Dendritic cell treated with granulocyte-macrophage colony-stimulating factor and Interleukin-4, amounts not matched to agents 40 ng/mL and 50 ng/mL, for 4 days (primary cell): ENCODE results near the gene RAB5IF.
A peak's percentile ranks its signal among the peaks of the same experiment; 100 is the strongest.
"Not testable (repeated sequence)": the region's sequence is repeated elsewhere in the genome, so short reads cannot be mapped to it uniquely, and the experiment has no call there.

ENCODE experiments used
- H3K27ac Mint-ChIP-seq: one replicate; pipeline ENCODE4 v1.8.0; 2022; ENCODE audit warnings: mild to moderate bottlenecking, mixed read lengths
- H3K27me3 Mint-ChIP-seq: one replicate; pipeline ENCODE4 v1.8.0; 2022; ENCODE audit warnings: mild to moderate bottlenecking, mixed read lengths
- H3K36me3 Mint-ChIP-seq: one replicate; pipeline ENCODE4 v1.8.0; 2022; ENCODE audit warnings: low read depth, mixed read lengths
- H3K4me1 Mint-ChIP-seq: one replicate; pipeline ENCODE4 v1.8.0; 2022; ENCODE audit warnings: low read depth, mixed read lengths
- H3K4me3 Mint-ChIP-seq: one replicate; pipeline ENCODE4 v1.8.0; 2022; ENCODE audit warnings: mild to moderate bottlenecking, moderate library complexity, mixed read lengths
- H3K9me3 Mint-ChIP-seq: one replicate; pipeline ENCODE4 v1.8.0; 2022; ENCODE audit warnings: mixed read lengths
- intact Hi-C: fragments of 100-400 bp; cut with micrococcal nuclease; formaldehyde crosslinking; loops from one replicate; pipeline ENCODE4 v1.15.0; 2022

Gene RAB5IF

DNA sequence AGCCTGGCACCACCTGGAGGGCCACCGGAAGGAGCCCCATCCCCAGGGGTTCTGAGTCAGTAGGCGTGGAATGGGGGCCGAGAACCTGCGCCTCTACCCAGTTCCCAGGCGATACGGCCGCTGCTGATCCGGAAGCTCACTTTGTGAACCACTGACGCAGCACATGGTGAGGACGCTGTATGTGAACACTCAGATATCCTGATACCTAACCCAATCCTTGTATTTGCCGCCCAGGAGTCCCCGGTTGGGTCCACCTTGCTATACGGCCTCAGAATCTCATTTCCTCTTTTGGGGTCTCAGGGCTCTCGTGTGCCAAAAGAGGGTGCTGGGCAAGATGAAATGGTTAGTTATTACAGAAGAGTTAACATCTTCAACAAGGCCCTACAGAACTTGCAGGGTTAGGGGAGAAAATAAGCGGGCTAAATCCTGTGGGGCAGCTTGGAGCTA, 604 bp upstream of the RAB5IF start:
- H3K27me3 Mint-ChIP-seq: no peaks in the 10 kb centered on the region
- peaks cover 46% of the 10 kb centered on the region for H3K4me1 Mint-ChIP-seq
- peaks cover 40% of the 10 kb centered on the region for H3K36me3 Mint-ChIP-seq
- peak overlapping the region; percentile 95 for H3K27ac Mint-ChIP-seq
- H3K9me3 Mint-ChIP-seq: no peaks in the 10 kb centered on the region
- peak overlapping the region; percentile 99 for H3K4me3 Mint-ChIP-seq
- intact Hi-C loops: loop anchor here (1.0 to 5.0 kb wide), 5 partner anchors 10 to 167 kb away; partner anchors contain the start of genes DSN1 and TGIF2

DNA sequence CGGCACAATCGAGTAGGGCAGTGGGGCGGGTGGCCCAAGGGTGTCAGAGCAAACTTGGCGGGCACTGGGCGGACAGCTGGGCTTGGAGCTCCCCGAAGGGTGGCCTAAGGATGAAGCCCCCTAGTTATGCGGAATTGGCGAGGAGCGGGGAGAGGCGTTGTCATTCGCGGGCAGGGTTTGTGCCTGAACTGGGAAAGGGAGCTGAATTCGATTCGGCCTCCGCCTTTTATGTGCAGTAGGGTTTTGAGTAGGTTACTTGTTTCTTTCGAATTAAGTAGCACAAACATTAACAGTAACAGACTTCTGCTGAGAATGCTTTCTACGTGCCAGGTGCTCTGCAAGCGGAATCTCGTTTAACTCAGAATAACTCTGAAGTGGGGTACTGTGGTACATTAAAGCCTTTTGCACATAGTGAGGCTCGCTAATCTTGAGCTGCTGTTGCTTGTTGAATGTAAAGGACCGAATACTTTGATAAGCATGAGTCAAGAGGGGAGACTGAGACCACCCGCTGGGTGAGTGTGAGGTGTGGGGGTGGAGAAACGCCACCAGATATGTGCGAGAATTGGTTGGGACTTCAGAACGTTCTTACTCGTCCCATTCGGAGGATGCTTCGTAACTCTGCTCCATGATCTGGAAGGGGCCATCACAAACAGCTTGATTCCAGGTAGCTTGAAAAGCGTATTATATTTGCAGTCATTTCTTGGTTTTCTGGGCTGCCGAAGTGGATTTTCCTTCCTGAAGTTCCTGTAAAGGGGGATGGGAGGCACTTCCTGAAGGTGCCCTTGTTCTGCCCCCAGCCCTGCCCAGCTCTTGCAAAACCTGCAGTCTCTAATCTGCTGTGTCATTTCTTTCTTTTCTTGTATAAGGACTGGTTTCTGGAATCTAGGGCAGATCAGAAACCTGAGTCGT, 833 bp downstream of the RAB5IF start:
- Mint-ChIP-seq H3K27ac (peak overlapping the region; percentile 95), H3K27me3 (no peaks in the 10 kb centered on the region), H3K36me3 (peaks cover 54% of the 10 kb centered on the region), H3K4me3 (peak overlapping the region; percentile 99), H3K9me3 (no peaks in the 10 kb centered on the region), H3K4me1 (peaks cover 35% of the 10 kb centered on the region)
- intact Hi-C loops: loop anchor here (5.0 kb wide), 3 partner anchors 34 to 166 kb away; partner anchors contain the start of genes DSN1 and TGIF2

DNA sequence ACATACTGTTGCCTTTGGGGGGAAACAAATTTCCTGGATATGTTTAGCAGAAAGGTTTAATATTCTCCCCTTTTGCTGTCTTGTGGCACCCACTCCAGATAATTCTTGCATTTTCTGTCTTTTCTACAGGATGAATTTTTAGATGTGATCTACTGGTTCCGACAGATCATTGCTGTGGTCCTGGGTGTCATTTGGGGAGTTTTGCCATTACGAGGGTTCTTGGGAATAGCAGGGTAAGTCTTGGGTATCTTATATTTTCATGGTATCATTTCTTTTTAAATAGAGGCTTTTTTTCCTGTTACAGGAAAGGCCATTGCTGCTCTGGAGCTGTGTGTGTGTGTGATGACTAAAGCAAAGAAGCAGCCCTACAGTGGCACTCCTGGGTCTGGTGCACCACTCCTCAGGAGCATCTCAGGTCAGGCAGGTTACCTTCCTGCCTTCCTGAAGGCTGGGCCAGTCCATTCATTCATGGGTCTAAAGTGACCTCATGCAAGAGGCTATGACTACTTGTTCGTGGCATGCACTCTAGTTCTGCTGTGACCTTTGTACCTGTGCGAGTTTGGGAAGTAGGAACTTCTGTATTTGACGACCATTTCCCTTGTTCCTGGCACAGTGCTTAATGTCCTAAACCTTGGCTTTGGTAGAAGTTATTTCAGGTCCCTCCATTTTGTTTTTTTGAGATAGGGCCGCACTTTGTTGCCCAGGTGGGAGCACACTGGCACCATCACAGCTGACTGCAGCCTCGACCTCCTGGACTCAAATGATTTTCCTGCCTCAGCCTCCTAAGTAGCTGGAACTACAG, 2.2 kb downstream of the RAB5IF start:
- Mint-ChIP-seq H3K27me3 (no peaks in the 10 kb centered on the region), H3K4me1 (peaks cover 34% of the 10 kb centered on the region), H3K4me3 (peak overlapping the region; percentile 30), H3K36me3 (peaks cover 68% of the 10 kb centered on the region), H3K9me3 (no peaks in the 10 kb centered on the region), H3K27ac (peak overlapping the region; percentile 95)
- intact Hi-C loops: loop anchor here (5.0 kb wide), 3 partner anchors 35 to 165 kb away; partner anchors contain the start of genes DSN1 and TGIF2

DNA sequence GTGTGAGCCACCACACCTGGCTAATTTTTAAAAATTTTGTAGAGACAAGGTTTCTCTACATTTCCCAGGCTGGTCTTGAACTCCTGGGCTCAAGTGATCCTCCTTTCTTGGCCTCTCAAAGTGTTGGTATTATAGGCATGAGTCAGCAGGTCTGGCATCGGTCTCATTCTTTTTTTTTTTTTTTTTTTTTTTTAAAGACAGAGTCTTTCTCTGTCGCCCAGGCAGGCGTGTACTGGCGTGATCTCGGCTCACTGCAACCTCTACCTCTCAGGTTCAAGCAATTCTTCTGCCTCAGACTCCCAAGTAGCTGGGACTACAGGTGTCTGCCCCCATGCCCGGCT, 2.8 kb downstream of the RAB5IF start:
- H3K27me3 Mint-ChIP-seq, H3K27ac Mint-ChIP-seq, H3K9me3 Mint-ChIP-seq, H3K4me3 Mint-ChIP-seq: not testable (repeated sequence)
- peaks cover 35% of the 10 kb centered on the region for H3K4me1 Mint-ChIP-seq
- peaks cover 73% of the 10 kb centered on the region for H3K36me3 Mint-ChIP-seq
- intact Hi-C loops: loop anchor here (5.0 kb wide), 3 partner anchors 36 to 164 kb away; partner anchors contain the start of genes DSN1 and TGIF2

DNA sequence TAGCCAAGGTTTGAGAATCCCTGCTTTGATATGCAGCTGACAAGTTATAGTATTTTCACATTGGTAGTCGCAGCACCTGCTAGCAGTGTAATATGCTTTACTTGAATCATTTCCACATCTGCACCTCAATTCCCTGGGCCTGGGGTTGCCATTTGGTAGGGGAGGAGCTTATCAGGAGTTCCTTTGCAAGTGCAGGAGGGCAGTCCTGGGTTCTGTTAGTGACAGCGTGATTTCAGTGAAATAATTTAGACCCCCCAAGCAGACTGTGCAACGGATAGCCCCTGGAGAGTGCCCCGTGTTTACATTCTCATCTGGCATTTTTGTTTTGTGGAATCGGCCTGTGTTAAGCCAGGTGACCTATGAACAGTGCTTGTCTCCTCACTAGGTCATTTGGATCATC, 6.0 kb downstream of the RAB5IF start:
- H3K27ac Mint-ChIP-seq: no peak overlapping the region
- H3K4me1 Mint-ChIP-seq: peaks cover 20% of the 10 kb centered on the region
- H3K9me3 Mint-ChIP-seq: no peaks in the 10 kb centered on the region
- intact Hi-C loops: loop anchor here (1.0 to 10.0 kb wide), 2 partner anchors 143 to 253 kb away; a partner anchor contains a TSS
- peaks cover 84% of the 10 kb centered on the region for H3K36me3 Mint-ChIP-seq
- H3K4me3 Mint-ChIP-seq: no peak overlapping the region
- no peaks in the 10 kb centered on the region for H3K27me3 Mint-ChIP-seq

DNA sequence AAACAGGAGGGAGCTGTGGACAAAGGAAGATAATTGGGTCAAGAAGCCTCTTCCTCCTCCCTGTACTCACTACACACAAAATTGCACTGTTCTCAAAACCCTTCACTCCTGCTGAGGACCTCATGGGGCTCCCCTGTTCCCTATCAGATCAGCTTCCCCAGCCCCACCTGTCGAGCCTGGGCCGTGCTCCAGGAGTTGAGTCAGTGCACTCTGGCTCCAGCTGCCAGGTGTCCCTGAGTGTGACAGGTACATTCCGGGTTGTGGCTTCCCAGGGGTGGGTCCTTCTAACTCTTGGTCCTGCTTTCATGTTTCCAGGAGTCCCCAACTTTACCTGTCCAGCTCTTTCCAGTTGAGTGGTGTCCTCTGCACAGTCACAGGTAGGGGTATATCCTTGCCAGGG, 8.4 kb downstream of the RAB5IF start:
- Mint-ChIP-seq H3K9me3 (no peaks in the 10 kb centered on the region), H3K4me3 (no peak overlapping the region), H3K27ac (no peak overlapping the region), H3K4me1 (peaks cover 6% of the 10 kb centered on the region), H3K36me3 (peaks cover 65% of the 10 kb centered on the region), H3K27me3 (no peaks in the 10 kb centered on the region)
- intact Hi-C loops: loop anchor here (10.0 kb wide), 1 partner anchor 251 kb away; a partner anchor contains a TSS

DNA sequence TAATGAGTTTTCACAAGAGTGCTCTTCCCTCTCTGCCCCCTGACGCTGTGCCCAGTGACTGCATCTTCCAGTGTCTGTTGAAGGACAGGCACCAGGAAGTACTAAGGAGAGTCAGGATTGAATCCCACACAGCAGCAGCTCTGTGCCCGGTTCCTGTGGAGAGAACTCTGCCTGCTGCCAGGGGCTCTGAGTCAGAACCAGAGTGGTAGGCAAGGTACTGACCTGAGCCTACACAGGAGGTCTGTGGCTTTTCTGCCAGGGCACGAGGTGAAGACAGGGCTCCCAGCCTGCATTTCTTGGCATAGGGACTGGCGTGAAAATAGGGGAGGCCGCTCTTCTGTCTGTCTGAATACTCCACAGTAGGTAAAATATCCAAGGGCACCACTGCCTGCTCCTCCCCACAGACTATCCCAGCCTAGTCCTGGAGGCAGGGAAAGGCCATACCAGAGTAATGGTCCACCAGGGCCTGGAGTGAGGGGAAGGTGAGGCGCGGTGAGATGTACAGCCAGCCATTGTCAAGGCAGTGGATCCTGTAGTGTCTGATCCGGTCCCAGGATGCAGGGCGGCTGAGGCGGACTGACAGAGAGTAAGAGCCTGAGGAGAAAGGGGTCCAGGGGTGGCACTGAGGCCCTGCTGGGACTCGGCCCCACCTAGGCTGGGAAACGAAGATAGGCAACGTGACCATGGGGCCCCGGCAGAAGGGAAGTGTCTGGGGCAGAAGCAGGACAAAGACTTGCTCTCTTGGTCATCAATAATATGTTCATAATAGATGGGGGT, 9.4 kb downstream of the RAB5IF start:
- Mint-ChIP-seq H3K9me3 (no peaks in the 10 kb centered on the region), H3K4me3 (no peak overlapping the region), H3K27me3 (no peaks in the 10 kb centered on the region), H3K27ac (no peak overlapping the region), H3K36me3 (peaks cover 55% of the 10 kb centered on the region), H3K4me1 (peaks cover 6% of the 10 kb centered on the region)
- intact Hi-C loops: loop anchor here (10.0 kb wide), 1 partner anchor 250 kb away; a partner anchor contains a TSS

DNA sequence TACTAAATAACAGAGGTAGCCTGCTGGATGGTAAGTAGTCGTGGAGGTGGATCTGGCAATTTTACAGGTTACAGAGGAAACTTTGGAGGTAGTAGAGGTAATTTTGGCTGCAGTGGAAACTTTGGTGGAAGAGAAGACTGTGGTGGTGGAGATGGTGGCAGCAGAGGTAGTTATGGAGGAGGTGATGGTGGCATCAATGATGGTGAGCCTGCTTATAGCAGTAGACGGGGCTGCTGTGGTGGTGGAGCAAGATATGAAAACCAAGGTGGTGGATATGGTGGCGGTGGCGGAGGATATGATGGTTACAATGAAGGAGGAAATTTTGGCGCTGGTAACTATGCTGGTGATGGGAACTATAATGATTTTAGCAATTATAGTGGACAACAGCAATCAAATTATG, 15.3 kb downstream of the RAB5IF start:
- Mint-ChIP-seq H3K36me3 (no peaks in the 10 kb centered on the region), H3K27me3 (no peaks in the 10 kb centered on the region), H3K9me3 (no peaks in the 10 kb centered on the region), H3K4me1 (no peaks in the 10 kb centered on the region), H3K4me3 (no peak overlapping the region), H3K27ac (no peak overlapping the region)
- intact Hi-C loops: no loop called here

DNA sequence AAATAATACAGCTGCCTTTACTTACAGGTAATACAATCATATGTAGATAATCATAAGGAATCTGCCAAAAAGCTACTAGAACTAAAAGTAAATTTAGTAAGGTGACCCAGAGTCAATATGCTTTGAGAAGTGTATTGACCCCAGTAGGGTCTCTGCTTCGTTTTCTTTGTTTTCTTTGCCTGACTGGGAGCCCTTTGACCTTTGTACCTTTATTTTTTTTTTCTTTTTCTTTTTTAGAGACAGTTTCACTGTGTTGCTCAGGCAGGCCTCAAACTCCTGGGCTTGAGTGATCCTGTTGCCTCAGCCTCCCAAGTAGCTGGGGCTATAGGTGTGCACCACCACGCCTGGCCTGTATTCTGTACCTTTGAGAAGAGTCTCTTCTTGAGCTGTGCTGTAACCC, 17.9 kb downstream of the RAB5IF start:
- Mint-ChIP-seq H3K36me3 (no peaks in the 10 kb centered on the region), H3K27ac (no peak overlapping the region), H3K4me3 (no peak overlapping the region), H3K4me1 (no peaks in the 10 kb centered on the region), H3K27me3 (no peaks in the 10 kb centered on the region), H3K9me3 (no peaks in the 10 kb centered on the region)
- intact Hi-C loops: no loop called here

DNA sequence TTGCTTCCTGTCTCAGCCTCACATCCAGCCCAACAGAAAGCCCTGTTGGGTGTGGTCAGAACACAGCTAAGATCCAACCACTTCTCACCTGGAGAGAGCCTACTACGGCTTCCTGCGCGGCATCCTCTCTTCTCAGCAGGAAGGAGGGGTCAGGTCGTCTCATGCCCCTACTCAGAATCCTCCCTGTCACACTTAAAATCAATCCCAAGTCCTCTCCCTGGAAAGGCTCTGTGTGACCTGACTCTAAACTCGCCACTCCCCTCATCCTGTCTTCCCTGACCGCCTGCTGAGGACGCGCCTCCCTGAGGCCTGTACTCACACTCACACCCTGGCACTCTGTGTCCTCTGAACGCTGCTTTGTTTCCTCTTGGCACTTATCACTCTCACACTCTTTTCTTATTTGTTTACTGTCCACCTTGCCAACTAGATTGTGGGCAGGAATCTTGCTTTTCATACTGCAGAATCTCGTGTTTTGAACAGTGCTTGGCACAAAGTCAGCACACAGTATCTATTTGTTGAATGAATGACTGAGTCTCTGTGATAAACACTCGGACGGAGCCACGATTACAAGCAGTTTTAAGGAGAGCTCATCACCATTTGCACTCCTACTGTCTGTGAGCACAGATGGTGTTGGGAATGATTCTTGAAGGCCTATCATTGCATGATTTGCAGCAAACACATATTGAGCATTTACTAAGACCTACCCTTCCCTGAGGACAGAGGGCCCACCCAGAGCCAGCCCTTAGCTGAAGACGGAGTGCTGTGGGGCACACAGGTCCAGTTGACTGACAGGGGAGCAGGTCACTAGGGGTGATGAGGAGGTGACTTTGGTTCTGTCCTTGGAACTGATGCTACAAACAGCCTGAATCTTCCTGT, 18.7 kb downstream of the RAB5IF start:
- H3K27ac Mint-ChIP-seq: no peak overlapping the region
- H3K9me3 Mint-ChIP-seq: no peaks in the 10 kb centered on the region
- no peaks in the 10 kb centered on the region for H3K27me3 Mint-ChIP-seq
- H3K4me1 Mint-ChIP-seq: no peaks in the 10 kb centered on the region
- H3K4me3 Mint-ChIP-seq: no peak overlapping the region
- H3K36me3 Mint-ChIP-seq: no peaks in the 10 kb centered on the region
- intact Hi-C loops: no loop called here

DNA sequence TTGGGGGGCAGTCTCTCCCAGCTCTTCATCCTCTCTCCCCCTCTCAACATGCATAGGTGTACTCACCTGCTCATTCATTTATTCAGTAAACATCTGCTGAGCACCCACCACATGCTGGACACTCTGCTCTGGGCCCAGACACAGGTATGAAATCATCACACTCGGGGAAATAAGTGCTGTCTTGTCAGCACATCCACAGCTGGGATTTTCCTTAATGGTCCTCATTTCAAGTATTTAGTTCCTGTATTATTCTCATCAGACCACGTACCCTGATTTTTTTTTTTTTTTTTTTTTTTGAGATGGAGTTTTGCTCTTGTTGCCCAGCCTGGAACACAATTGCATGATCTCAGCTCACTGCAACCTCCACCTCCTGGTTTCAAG, 19.4 kb downstream of the RAB5IF start:
- Mint-ChIP-seq H3K27me3 (no peaks in the 10 kb centered on the region), H3K9me3 (no peaks in the 10 kb centered on the region), H3K4me3 (no peak overlapping the region), H3K27ac (no peak overlapping the region), H3K4me1 (peaks cover 5% of the 10 kb centered on the region), H3K36me3 (no peaks in the 10 kb centered on the region)
- intact Hi-C loops: no loop called here

DNA sequence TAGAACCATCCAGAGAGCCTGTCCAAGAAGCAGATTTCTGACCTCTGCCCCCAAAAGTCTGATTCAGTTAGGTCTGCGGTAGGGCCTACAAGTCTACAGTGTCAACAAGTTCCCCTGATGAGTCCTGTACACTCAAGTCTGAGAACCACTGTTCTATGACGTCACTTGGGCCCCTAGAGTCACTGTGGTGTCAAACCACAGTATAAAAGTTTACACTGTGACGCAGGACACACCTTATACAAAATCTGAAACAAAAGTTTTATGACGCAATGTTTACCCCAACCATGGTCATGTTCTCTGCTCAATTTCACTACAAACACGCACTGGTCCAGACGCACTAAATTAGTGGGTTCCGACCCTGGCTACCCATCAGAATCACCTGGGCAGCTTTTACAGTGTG, 22.5 kb downstream of the RAB5IF start:
- Mint-ChIP-seq H3K4me3 (no peak overlapping the region), H3K27me3 (no peaks in the 10 kb centered on the region), H3K27ac (no peak overlapping the region), H3K9me3 (no peaks in the 10 kb centered on the region), H3K36me3 (no peaks in the 10 kb centered on the region), H3K4me1 (peaks cover 15% of the 10 kb centered on the region)
- intact Hi-C loops: no loop called here
